SK-N-SH (cell line): ENCODE measurements around the gene TRPM1. TPM values are rescaled to one million over a fixed set of nuclear protein-coding genes. Genes with fewer than 3 reads are reported as not detected.

ENCODE experiments used
- CTCF ChIA-PET: fragments of 300-600, 350-600 bp; formaldehyde crosslinking; extraction: SDS; loops from one replicate; lab custom pipeline; 2021; lab: Yijun Ruan, JAX
- POLR2A ChIA-PET: fragments of 350-600 bp; sonication (Branson Sonifier 250); formaldehyde crosslinking; extraction: SDS; loops from one replicate; lab custom pipeline; 2020; ENCODE audit warnings: antibody characterized with exemption, inconsistent platforms; lab: Yijun Ruan, JAX
- DNase-seq: peaks from one replicate; pipeline ENCODE4 v3.0.0; 2012
- H2AFZ ChIP-seq: fragments of 200-600 bp; sonication (generic); 2 replicates; pipeline ENCODE4 v1.8.1; 2016; ENCODE audit warnings: antibody characterized with exemption, mild to moderate bottlenecking, low read depth
- H3F3A ChIP-seq: fragments of 200-600 bp; sonication (generic); replicated peaks from 2 replicates; pipeline ENCODE3; 2016; ENCODE audit warnings: antibody characterized with exemption, mild to moderate bottlenecking; ENCODE audit not compliant: insufficient read depth
- H3K27ac ChIP-seq, 2 experiments: fragments of 200-500 bp in 1 of 2; fragments of 200-600 bp in 1 of 2; sonication (Bioruptor generic) in 1 of 2; sonication (generic), shearing (Covaris generic) in 1 of 2; 2 replicates each; pipeline versions ENCODE4 v1.5.1 to v1.6.1; 2014 to 2016; ENCODE audit warnings: low read depth in 2 of 2, inconsistent platforms in 1 of 2, low read length in 1 of 2, mild to moderate bottlenecking in 1 of 2, mixed read lengths in 1 of 2
- H3K27me3 ChIP-seq: fragments of 200-600 bp; sonication (generic), shearing (Covaris generic); 2 replicates; pipeline ENCODE4 v1.6.1; 2016; ENCODE audit warnings: mixed run types; ENCODE audit not compliant: insufficient read depth
- H3K36me3 ChIP-seq, 2 experiments: fragments of 200-500 bp in 1 of 2; fragments of 200-600 bp in 1 of 2; sonication (Bioruptor generic) in 1 of 2; sonication (generic) in 1 of 2; replicated peaks in 1 of 2; 2 replicates each; pipeline versions ENCODE3 to v1.5.1; 2014 to 2016; ENCODE audit warnings: low read length in 1 of 2, mild to moderate bottlenecking in 1 of 2; ENCODE audit not compliant: insufficient read depth in 2 of 2, control insufficient read depth in 1 of 2
- H3K4me1 ChIP-seq, 2 experiments: fragments of 200-500 bp in 1 of 2; fragments of 200-600 bp in 1 of 2; sonication (Bioruptor generic) in 1 of 2; sonication (generic), shearing (Covaris generic) in 1 of 2; 2 replicates each; pipeline versions ENCODE4 v1.5.1 to v1.6.1; 2014 to 2016; ENCODE audit warnings: low read depth in 1 of 2, low read length in 1 of 2, mixed run types in 1 of 2; ENCODE audit not compliant: insufficient read depth in 2 of 2, control insufficient read depth in 1 of 2
- H3K4me2 ChIP-seq: fragments of 200-600 bp; sonication (generic), shearing (Covaris generic); 2 replicates; pipeline ENCODE4 v1.6.1; 2017; ENCODE audit warnings: mixed run types
- H3K4me3 ChIP-seq, 2 experiments: fragments of 200-500 bp in 1 of 2; fragments of 200-600 bp in 1 of 2; sonication (Bioruptor generic) in 1 of 2; sonication (generic), shearing (Covaris generic) in 1 of 2; 2 replicates each; pipeline versions ENCODE4 v1.5.1 to v1.8.1; 2014 to 2016; ENCODE audit warnings: low read depth in 2 of 2, inconsistent platforms in 1 of 2, low read length in 1 of 2, mild to moderate bottlenecking in 1 of 2, mixed read lengths in 1 of 2, moderate library complexity in 1 of 2
- H3K79me2 ChIP-seq: fragments of 200-600 bp; sonication (generic); 2 replicates; pipeline ENCODE4 v1.8.1; 2017; ENCODE audit warnings: mild to moderate bottlenecking; ENCODE audit not compliant: insufficient read depth
- H3K9ac ChIP-seq: fragments of 200-600 bp; sonication (generic); 2 replicates; pipeline ENCODE4 v1.6.1; 2017; ENCODE audit warnings: mixed run types
- H3K9me2 ChIP-seq: fragments of 200-600 bp; sonication (generic); 2 replicates; pipeline ENCODE4 v1.6.1; 2017; ENCODE audit warnings: mixed run types
- H3K9me3 ChIP-seq: fragments of 200-600 bp; sonication (generic); 2 replicates; pipeline ENCODE4 v1.6.1; 2017; ENCODE audit warnings: mixed run types, mild to moderate bottlenecking, moderate library complexity
- H4K20me1 ChIP-seq: fragments of 200-600 bp; sonication (generic); 2 replicates; pipeline ENCODE4 v1.6.1; 2017; ENCODE audit warnings: mild to moderate bottlenecking, mixed run types; ENCODE audit not compliant: insufficient read depth
- CHD2 ChIP-seq: fragments of 150-350 bp; IDR thresholded peaks from 2 replicates; pipeline ENCODE4 v1.6.1; 2018; ENCODE audit warnings: low read length; ENCODE audit not compliant: partially characterized antibody
- ELF1 ChIP-seq: IDR thresholded peaks from 2 replicates; pipeline ENCODE4 v1.4.0; 2012
- EP300 ChIP-seq, 2 experiments: IDR thresholded peaks; 2 replicates each; pipeline versions ENCODE4 v1.4.0 to v1.6.1; 2012; ENCODE audit warnings: borderline replicate concordance in 1 of 2, low read depth in 1 of 2, low read length in 1 of 2
- FOXM1 ChIP-seq: IDR thresholded peaks from 2 replicates; pipeline ENCODE4 v1.4.0; 2012; ENCODE audit warnings: low read depth, mild to moderate bottlenecking
- GABPA ChIP-seq: IDR thresholded peaks from 2 replicates; pipeline ENCODE4 v1.4.0; 2012; ENCODE audit warnings: low read depth, mild to moderate bottlenecking
- GATA2 ChIP-seq: sonication (generic); formaldehyde crosslinking; IDR thresholded peaks from 2 replicates; pipeline ENCODE4 v1.5.0; 2020; ENCODE audit warnings: mild to moderate bottlenecking, missing genetic modification reagents
- JUND ChIP-seq: IDR thresholded peaks from 2 replicates; pipeline ENCODE4 v1.4.0; 2012
- MEF2A ChIP-seq: IDR thresholded peaks from 2 replicates; pipeline ENCODE4 v1.4.0; 2012; ENCODE audit warnings: low read depth, borderline replicate concordance
- MXI1 ChIP-seq: IDR thresholded peaks from 2 replicates; pipeline ENCODE4 v1.6.1; 2012; ENCODE audit warnings: mild to moderate bottlenecking, low read depth, low read length, improper control_type of control experiment
- NFIC ChIP-seq: IDR thresholded peaks from 2 replicates; pipeline ENCODE4 v1.4.0; 2012; ENCODE audit warnings: borderline replicate concordance
- NRF1 ChIP-seq: IDR thresholded peaks from 2 replicates; pipeline ENCODE4 v1.6.1; 2012; ENCODE audit warnings: low read depth, mild to moderate bottlenecking, low read length
- RXRA ChIP-seq: IDR thresholded peaks from 2 replicates; pipeline ENCODE4 v1.4.0; 2012; ENCODE audit warnings: low read depth, mild to moderate bottlenecking, borderline replicate concordance
- SIN3A ChIP-seq: IDR thresholded peaks from 2 replicates; pipeline ENCODE4 v1.6.1; 2012; ENCODE audit warnings: low read depth, mild to moderate bottlenecking, low read length, moderate library complexity, borderline replicate concordance
- TAF1 ChIP-seq: IDR thresholded peaks from 2 replicates; pipeline ENCODE4 v1.6.1; 2012; ENCODE audit warnings: low read depth, mild to moderate bottlenecking, low read length, moderate library complexity, borderline replicate concordance
- WGBS: methylation state at CpG from one replicate; pipeline ENCODE4 v1.1.6; 2017; ENCODE audit warnings: low lambda C conversion rate; 5-methylcytosine and 5-hydroxymethylcytosine counted together
- polyA plus RNA-seq, 3 experiments: library from polyadenylated mRNA; depleted of rRNA; stranded (reverse); fragments of >200 nt; gene quantifications; 2 replicates each; pipeline ENCODE4 v1.2.3, GENCODE V29; 2012
- TF ChIP-seq, protein P1 (sequence below): fragments of 150-350 bp; IDR thresholded peaks from 2 replicates; pipeline ENCODE4 v1.6.1; 2017; ENCODE audit warnings: antibody characterized with exemption, low read length, low read depth, borderline replicate concordance
- TF ChIP-seq, protein P2 (sequence below): IDR thresholded peaks from 2 replicates; pipeline ENCODE4 v1.4.0; 2012; ENCODE audit warnings: low read depth, borderline replicate concordance
- TF ChIP-seq, protein P3 (sequence below): fragments of 150-350 bp; IDR thresholded peaks from 2 replicates; pipeline ENCODE4 v1.6.1; 2016; ENCODE audit warnings: mild to moderate bottlenecking, low read depth, low read length
- TF ChIP-seq, protein P4 (sequence below): fragments of 200-600 bp; sonication (generic); IDR thresholded peaks from 2 replicates; pipeline ENCODE4 v1.6.1; 2017; ENCODE audit warnings: antibody characterized with exemption, mild to moderate bottlenecking, moderate library complexity

TRPM1 gene
- polyA plus RNA-seq, 1 of the 3 experiments (the other 2 are of a cell fraction) = not detected

DNA sequence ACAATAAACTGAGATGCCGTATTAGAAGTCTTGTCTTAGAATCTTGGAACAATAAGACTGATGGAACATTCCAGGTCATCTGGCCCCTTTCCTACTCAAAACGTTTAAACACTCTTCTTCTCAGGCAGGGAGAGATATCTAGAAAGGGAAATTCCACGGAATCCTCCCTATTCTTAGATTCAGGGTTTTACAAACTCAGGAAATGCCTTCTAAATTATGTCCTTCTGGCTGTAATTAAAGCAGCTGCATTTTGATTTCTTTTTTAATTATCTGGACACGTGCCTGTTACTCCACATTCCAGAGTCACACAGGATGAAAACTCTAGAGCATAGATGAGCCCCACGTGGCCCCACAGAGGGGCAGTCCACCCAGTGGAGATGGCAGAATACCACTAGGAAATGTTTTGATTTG, 68.6 kb downstream of the TRPM1 start (continued):
- TF ChIP-seq, protein P1, sequence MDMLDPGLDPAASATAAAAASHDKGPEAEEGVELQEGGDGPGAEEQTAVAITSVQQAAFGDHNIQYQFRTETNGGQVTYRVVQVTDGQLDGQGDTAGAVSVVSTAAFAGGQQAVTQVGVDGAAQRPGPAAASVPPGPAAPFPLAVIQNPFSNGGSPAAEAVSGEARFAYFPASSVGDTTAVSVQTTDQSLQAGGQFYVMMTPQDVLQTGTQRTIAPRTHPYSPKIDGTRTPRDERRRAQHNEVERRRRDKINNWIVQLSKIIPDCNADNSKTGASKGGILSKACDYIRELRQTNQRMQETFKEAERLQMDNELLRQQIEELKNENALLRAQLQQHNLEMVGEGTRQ = no peak
- TF ChIP-seq GABPA = no peak
- TF ChIP-seq TAF1 = no peak
- TF ChIP-seq NFIC = peak; percentile 41; the same call in 1 of the 2 replicates
- peak; percentile 15; the same call in 1 of the 2 replicates for TF ChIP-seq RXRA
- TF ChIP-seq GATA2 (CRISPR knock-in tag) = no peak
- peak; percentile 15 to 72; a peak in 1 of 4 replicates for TF ChIP-seq EP300 (IDR thresholded peaks at IDR 0.05; ENCODE audit: borderline replicate concordance in 1 of 2, low read depth in 1 of 2, low read length in 1 of 2)
- TF ChIP-seq MEF2A = 0 out of 2 replicates have a peak, but pooled peaks have one; percentile 25
- TF ChIP-seq CHD2 = no peak
- TF ChIP-seq, protein P2, sequence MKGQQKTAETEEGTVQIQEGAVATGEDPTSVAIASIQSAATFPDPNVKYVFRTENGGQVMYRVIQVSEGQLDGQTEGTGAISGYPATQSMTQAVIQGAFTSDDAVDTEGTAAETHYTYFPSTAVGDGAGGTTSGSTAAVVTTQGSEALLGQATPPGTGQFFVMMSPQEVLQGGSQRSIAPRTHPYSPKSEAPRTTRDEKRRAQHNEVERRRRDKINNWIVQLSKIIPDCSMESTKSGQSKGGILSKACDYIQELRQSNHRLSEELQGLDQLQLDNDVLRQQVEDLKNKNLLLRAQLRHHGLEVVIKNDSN = peak; percentile 50; the same call in 1 of the 2 replicates
- TF ChIP-seq, protein P3, sequence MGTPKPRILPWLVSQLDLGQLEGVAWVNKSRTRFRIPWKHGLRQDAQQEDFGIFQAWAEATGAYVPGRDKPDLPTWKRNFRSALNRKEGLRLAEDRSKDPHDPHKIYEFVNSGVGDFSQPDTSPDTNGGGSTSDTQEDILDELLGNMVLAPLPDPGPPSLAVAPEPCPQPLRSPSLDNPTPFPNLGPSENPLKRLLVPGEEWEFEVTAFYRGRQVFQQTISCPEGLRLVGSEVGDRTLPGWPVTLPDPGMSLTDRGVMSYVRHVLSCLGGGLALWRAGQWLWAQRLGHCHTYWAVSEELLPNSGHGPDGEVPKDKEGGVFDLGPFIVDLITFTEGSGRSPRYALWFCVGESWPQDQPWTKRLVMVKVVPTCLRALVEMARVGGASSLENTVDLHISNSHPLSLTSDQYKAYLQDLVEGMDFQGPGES = no peak

DNA sequence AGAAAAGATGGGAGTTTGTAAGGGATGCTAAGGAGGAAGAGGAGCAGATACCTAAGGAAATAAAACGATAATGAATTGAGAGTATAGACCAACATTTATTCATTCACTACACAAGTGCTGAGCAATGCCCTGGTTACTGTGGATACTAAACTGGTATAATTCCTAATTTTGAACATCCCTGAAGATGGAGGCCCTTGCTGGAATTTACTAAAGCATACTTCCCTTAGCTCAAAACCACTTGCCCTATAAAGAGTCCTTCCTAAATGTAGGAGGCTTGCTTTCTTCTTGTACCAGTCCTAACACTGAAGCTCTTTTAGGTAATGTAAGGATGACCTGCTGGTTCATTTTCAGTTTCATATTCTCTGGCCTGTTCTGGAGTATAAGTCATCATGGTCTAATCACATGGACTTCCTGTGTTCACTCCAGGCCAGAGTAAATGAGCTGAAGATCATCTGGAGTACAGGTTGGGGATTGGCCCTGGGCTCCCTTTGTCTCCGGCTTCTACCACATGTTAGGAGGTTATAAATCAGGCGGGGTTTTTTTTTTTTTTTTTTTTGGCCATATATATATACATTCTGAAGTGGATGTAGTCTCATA, 70.0 kb downstream of the TRPM1 start:
- peaks cover 11 to 21% of the 10 kb centered on the region in 2 experiments for H3K4me1 ChIP-seq
- DNase-seq = no peak

More for the DNA sequence above, 70.0 kb downstream of the TRPM1 start:
- H3K9ac ChIP-seq = no peak overlapping the region
- CTCF ChIA-PET = no interaction called here
- no peak overlapping the region; a peak in 2 of 4 replicates for H3K27ac ChIP-seq
- H3F3A ChIP-seq = peaks cover 7% of the 10 kb centered on the region
- H3K9me2 ChIP-seq = no peaks in the 10 kb centered on the region
- no peak overlapping the region for H3K4me3 ChIP-seq
- no peaks in the 10 kb centered on the region for H3K27me3 ChIP-seq
- 0 out of 2 replicates have a peak overlapping the region, but pooled peaks have one; percentile 3 for H2AFZ ChIP-seq
- no peaks in the 10 kb centered on the region for H3K79me2 ChIP-seq
- TF ChIP-seq MXI1 = no peak
- no peak for TF ChIP-seq JUND
- TF ChIP-seq, protein P2 = no peak
- no peak for TF ChIP-seq ELF1
- TF ChIP-seq, protein P4, sequence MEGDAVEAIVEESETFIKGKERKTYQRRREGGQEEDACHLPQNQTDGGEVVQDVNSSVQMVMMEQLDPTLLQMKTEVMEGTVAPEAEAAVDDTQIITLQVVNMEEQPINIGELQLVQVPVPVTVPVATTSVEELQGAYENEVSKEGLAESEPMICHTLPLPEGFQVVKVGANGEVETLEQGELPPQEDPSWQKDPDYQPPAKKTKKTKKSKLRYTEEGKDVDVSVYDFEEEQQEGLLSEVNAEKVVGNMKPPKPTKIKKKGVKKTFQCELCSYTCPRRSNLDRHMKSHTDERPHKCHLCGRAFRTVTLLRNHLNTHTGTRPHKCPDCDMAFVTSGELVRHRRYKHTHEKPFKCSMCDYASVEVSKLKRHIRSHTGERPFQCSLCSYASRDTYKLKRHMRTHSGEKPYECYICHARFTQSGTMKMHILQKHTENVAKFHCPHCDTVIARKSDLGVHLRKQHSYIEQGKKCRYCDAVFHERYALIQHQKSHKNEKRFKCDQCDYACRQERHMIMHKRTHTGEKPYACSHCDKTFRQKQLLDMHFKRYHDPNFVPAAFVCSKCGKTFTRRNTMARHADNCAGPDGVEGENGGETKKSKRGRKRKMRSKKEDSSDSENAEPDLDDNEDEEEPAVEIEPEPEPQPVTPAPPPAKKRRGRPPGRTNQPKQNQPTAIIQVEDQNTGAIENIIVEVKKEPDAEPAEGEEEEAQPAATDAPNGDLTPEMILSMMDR = no peak
- TF ChIP-seq NRF1 = no peak
- TF ChIP-seq SIN3A = no peak
- no peak for TF ChIP-seq GABPA
- TF ChIP-seq FOXM1 = no peak
- no peak for TF ChIP-seq GATA2 (CRISPR knock-in tag)
- no peak for TF ChIP-seq NFIC
- H4K20me1 ChIP-seq = no peaks in the 10 kb centered on the region
- H3K4me2 ChIP-seq = no peak overlapping the region
- no peaks in the 10 kb centered on the region for H3K9me3 ChIP-seq
- POLR2A ChIA-PET = no interaction called here
- no peaks in the 10 kb centered on the region for H3K36me3 ChIP-seq
- WGBS = 82% methylated on average over 3 of the region's 3 CpGs
